Mucosa of rectum (tissue), 2 donors: ENCODE data around the gene ANXA10.
"Not testable (repeated sequence)": the region's sequence is repeated elsewhere in the genome, so short reads cannot be mapped to it uniquely, and the experiment has no call there.

Experiments used
- H3K27ac ChIP-seq, 2 donors: one replicate each; pipeline ENCODE4 v1.7.0; 2013; ENCODE audit warnings: inconsistent platforms in 2 of 2, low read depth in 2 of 2, low read length in 2 of 2
- H3K27me3 ChIP-seq, 2 donors: one replicate each; pipeline ENCODE4 v1.7.0; 2013; ENCODE audit warnings: low read length in 2 of 2; ENCODE audit not compliant: control insufficient read depth in 2 of 2, insufficient read depth in 2 of 2
- H3K36me3 ChIP-seq, 2 donors: one replicate each; pipeline ENCODE4 v1.7.0; 2013; ENCODE audit warnings: low read length in 2 of 2; ENCODE audit not compliant: control insufficient read depth in 2 of 2, insufficient read depth in 2 of 2
- H3K4me1 ChIP-seq, 2 donors: one replicate each; pipeline ENCODE4 v1.7.0; 2013; ENCODE audit warnings: low read length in 2 of 2, mild to moderate bottlenecking in 1 of 2; ENCODE audit not compliant: control insufficient read depth in 2 of 2, insufficient read depth in 2 of 2
- H3K4me3 ChIP-seq, 2 donors: one replicate each; pipeline ENCODE4 v1.7.0; 2013; ENCODE audit warnings: low read length in 2 of 2
- H3K9ac ChIP-seq, 2 donors: one replicate each; pipeline ENCODE4 v1.7.0; 2013; ENCODE audit warnings: low read length in 2 of 2, low read depth in 1 of 2, mild to moderate bottlenecking in 1 of 2
- H3K9me3 ChIP-seq, 2 donors: one replicate each; pipeline ENCODE4 v1.7.0; 2013; ENCODE audit warnings: low read length in 2 of 2; ENCODE audit not compliant: control insufficient read depth in 2 of 2
- donor health status: healthy.
- donor health status: Normal muscosa, but diverticular disease.

The ANXA10 gene

GRCh38 chr4:168129802-168130201 lies 37.5 kb downstream of the ANXA10 start:
- Histone ChIP-seq H3K4me1 (no peaks in the 10 kb centered on the region), H3K9me3 (no peaks in the 10 kb centered on the region), H3K36me3 (no peaks in the 10 kb centered on the region), H3K27me3 (no peaks in the 10 kb centered on the region), H3K4me3 (no peak overlapping the region), H3K9ac (no peak overlapping the region), H3K27ac (no peak overlapping the region)

DNA sequence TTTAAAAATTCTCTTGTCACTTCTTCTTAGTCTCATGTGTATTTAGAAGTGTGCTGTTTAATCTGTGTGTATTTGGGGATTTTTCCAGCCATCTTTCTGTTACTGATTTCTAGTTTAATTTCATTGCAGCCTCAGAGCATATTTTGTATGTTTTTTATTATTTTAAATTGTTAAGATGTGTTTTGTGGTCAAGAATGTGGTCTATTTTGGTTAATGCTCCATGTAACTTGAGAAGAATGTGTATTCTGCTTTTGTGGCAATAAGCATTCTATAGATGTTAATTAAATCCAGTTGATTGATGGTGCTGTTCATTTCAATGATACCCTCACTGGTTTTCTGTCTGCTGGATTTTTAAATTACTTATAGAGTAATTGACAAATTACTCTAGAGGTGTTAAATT lies 38.9 kb downstream of the ANXA10 start:
- no peak overlapping the region for H3K9ac ChIP-seq
- no peak overlapping the region for H3K4me3 ChIP-seq
- H3K9me3 ChIP-seq: no peaks in the 10 kb centered on the region
- H3K36me3 ChIP-seq: no peaks in the 10 kb centered on the region
- no peaks in the 10 kb centered on the region for H3K4me1 ChIP-seq
- no peaks in the 10 kb centered on the region for H3K27me3 ChIP-seq
- no peak overlapping the region for H3K27ac ChIP-seq

GRCh38 chr4:168134651-168135050 lies 42.3 kb downstream of the ANXA10 start:
- no peaks in the 10 kb centered on the region for H3K27me3 ChIP-seq
- no peaks in the 10 kb centered on the region for H3K4me1 ChIP-seq
- H3K36me3 ChIP-seq: no peaks in the 10 kb centered on the region
- no peaks in the 10 kb centered on the region for H3K9me3 ChIP-seq
- H3K9ac ChIP-seq: no peak overlapping the region
- no peak overlapping the region for H3K27ac ChIP-seq
- H3K4me3 ChIP-seq: no peak overlapping the region

GRCh38 chr4:168135860-168136259 lies 43.5 kb downstream of the ANXA10 start:
- H3K27ac ChIP-seq, H3K27me3 ChIP-seq, H3K36me3 ChIP-seq, H3K4me1 ChIP-seq, H3K9ac ChIP-seq, H3K4me3 ChIP-seq, H3K9me3 ChIP-seq: not testable (repeated sequence)

GRCh38 chr4:168137695-168138094 lies 45.4 kb downstream of the ANXA10 start:
- H3K4me1 ChIP-seq, H3K27ac ChIP-seq, H3K4me3 ChIP-seq, H3K9me3 ChIP-seq, H3K36me3 ChIP-seq, H3K27me3 ChIP-seq, H3K9ac ChIP-seq: not testable (repeated sequence)

DNA sequence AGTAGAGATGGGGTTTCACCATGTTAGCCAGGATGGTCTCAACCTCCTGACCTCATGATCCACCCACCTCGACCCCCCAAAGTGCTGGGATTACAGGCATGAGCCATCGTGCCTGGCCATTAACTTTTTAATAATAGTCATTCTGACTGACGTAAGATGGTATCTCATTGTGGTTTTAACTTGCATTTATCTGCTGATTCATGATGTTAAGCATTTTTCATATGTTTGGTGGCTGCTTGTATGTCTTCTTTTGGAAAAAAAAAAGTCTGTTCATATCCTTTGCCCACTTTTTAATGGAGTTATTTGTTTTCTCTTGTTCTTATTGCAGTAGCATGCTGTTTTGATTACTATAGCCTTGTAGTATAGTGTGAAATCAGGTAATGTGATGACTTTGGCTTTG lies 45.8 kb downstream of the ANXA10 start:
- Histone ChIP-seq H3K27ac (no peak overlapping the region), H3K36me3 (no peaks in the 10 kb centered on the region), H3K9ac (no peak overlapping the region), H3K27me3 (no peaks in the 10 kb centered on the region), H3K4me1 (no peaks in the 10 kb centered on the region), H3K4me3 (no peak overlapping the region), H3K9me3 (no peaks in the 10 kb centered on the region)

DNA sequence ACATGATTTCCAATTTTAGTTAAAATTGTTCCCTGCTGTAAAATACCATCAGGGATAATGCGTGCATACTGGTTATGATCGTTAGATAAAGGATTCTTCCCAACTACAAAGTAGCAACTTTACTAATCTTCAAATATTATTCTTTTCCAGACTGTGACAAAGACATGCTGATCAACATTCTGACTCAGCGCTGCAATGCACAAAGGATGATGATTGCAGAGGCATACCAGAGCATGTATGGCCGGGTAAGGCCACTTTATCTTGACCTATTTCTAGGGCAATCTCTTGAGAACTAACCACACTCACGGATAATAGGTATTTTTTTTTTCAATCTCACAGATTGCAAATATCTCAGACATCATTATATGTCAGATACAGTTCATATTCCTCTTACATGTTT lies 47.0 kb downstream of the ANXA10 start:
- H3K4me1 ChIP-seq: no peaks in the 10 kb centered on the region
- H3K27me3 ChIP-seq: no peaks in the 10 kb centered on the region
- H3K27ac ChIP-seq: no peak overlapping the region
- no peak overlapping the region for H3K4me3 ChIP-seq
- no peaks in the 10 kb centered on the region for H3K9me3 ChIP-seq
- no peak overlapping the region for H3K9ac ChIP-seq
- no peaks in the 10 kb centered on the region for H3K36me3 ChIP-seq

GRCh38 chr4:168141733-168142132 lies 49.4 kb downstream of the ANXA10 start:
- Histone ChIP-seq H3K4me3 (no peak overlapping the region), H3K9me3 (no peaks in the 10 kb centered on the region), H3K27ac (no peak overlapping the region), H3K4me1 (no peaks in the 10 kb centered on the region), H3K27me3 (no peaks in the 10 kb centered on the region), H3K9ac (no peak overlapping the region), H3K36me3 (no peaks in the 10 kb centered on the region)

GRCh38 chr4:168143601-168144000 lies 51.3 kb downstream of the ANXA10 start:
- H3K9me3 ChIP-seq: no peaks in the 10 kb centered on the region
- no peak overlapping the region for H3K9ac ChIP-seq
- H3K4me3 ChIP-seq: no peak overlapping the region
- no peaks in the 10 kb centered on the region for H3K36me3 ChIP-seq
- no peaks in the 10 kb centered on the region for H3K27me3 ChIP-seq
- H3K27ac ChIP-seq: no peak overlapping the region
- no peaks in the 10 kb centered on the region for H3K4me1 ChIP-seq

DNA sequence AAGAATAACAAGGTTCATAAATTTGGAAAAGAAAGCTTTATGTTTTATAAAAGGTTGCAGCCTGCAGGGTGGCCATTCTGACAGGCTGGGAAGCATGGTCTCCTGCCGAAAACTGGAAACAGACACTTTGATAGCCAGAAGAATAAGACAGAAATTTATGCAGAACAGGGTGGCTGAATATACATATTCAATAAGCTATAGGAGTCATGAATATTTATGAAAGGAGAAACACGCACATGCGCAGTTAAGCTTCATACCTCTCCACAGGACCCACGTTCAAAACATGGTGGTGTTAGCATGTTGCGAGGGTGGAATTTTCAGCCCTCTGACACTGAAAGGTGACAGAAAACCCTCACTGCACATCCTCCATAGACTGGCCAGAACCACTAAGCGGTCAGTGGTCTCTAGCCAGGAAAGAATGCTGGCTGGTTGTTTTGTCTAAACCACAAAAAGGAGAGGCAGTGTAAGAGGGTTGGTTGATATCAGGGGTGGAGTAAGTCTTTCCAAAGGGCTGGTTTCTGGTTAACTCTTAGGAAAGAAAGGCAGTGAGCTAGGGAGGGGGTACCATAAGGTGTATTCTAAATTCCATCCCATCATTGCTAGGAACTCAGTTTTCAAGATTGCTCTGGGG lies 58.2 kb downstream of the ANXA10 start:
- Histone ChIP-seq H3K4me1 (no peaks in the 10 kb centered on the region), H3K9me3 (no peaks in the 10 kb centered on the region), H3K4me3 (no peak overlapping the region), H3K27me3 (no peaks in the 10 kb centered on the region), H3K36me3 (no peaks in the 10 kb centered on the region), H3K9ac (no peak overlapping the region), H3K27ac (no peak overlapping the region)

DNA sequence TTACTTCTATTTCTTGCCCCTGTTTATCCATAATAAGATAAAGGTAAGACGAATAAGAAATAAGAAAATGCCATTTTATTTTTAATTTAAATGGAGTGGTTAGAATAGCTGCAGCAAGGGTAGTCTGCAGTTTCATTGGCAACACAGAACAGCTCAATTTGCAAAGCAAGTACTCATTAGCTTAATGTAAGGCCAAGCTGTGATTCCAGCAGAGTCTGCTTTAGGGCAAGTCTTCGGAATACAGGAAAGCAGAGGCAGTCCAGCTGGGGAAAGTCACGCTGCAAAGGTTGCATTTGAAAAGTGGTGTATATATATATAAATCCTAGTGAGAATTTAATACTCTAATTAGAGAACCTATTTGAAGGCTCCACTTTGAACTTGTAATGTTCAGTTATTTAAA lies 59.0 kb downstream of the ANXA10 start:
- Histone ChIP-seq H3K4me3 (no peak overlapping the region), H3K27me3 (no peaks in the 10 kb centered on the region), H3K36me3 (no peaks in the 10 kb centered on the region), H3K9me3 (no peaks in the 10 kb centered on the region), H3K9ac (no peak overlapping the region), H3K27ac (no peak overlapping the region), H3K4me1 (no peaks in the 10 kb centered on the region)
